Vein endothelial cell (primary cell): ENCODE measurements around the gene CCDC73. TPM values are rescaled to one million over a fixed set of nuclear protein-coding genes. Genes with fewer than 3 reads are reported as not detected.

Experiments used
- total RNA-seq: library from RNA; depleted of rRNA; stranded (reverse); fragments of >200 nt; gene quantifications from 2 replicates; pipeline ENCODE4 v1.2.3, GENCODE V29; 2012

CCDC73 gene
- not detected in 2 replicates for total RNA-seq

DNA sequence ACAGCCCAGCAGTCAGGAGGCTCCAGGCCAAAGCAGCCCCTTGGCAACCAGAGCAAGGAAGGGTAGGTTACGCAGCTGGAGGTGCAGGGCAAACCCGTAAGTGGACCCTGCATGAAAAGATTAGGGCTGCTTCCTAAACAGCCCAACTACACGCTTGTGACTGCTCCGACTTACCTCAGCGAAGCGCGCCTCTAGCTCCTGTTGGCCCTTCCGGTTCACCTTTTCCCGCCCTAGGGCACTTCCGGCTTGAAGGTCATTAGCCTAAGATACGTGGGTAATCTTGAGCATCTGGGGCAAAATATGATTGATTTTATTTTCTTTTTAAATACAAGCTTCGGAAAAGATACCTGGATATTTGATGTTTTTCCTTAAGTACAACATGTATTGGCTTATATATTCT, at the start of gene CCDC73:
TSS of gene CCDC73 (minus strand) at position 224 of the 400 bp plus-strand sequence. CDS start 34,419 bp downstream, outside the sequence.

GRCh38 chr11:32829680-32830412, 35.4 kb upstream of the CCDC73 start, which contains the start of gene PRRG4:
TSS of gene PRRG4 (plus strand) at chr11:32829927. CDS start at chr11:32830530, 603 bp downstream.

DNA sequence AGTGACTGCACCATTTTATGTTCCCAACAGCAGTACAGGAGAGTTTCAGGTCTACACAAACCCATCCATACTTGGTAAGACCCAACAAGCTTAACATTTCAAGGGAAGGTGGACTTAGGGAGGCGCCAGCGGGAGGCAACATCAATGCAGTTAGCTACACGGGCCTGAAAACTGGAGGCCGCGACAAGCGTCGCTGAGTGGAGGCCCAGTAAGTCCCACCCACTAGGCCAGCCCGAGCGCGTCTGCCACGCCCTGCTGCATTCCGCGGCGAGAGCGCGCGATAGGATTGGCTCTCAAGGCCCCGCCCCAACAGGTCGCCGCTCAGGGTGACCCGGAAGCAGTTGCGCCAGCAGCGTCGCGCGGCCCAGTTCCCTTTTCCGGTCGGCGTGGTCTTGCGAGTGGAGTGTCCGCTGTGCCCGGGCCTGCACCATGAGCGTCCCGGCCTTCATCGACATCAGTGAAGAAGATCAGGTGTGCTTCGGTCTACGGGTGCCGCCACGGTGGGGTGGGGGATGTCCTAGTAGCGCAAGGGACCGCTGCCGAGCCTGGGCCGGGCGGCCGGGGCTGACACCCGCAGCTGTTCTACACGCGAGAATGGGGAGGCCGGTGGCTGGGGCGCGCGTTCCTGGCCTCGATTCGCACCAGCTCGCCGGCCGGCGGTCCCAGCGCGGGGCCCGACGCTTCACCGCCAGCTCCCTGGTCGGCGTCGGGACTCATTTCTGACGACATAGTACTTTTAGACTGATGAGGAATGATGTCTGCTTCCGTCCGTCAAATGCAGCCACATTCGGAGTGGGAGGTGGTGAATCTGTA, 210.8 kb downstream of the CCDC73 start, which contains the start of gene EIF3M:
TSS of gene EIF3M (plus strand) at position 373 of the 813 bp plus-strand sequence. CDS start at position 430, 57 bp downstream.

Other genes starting within 250 kb of the CCDC73 start
- gene EIF3M, start 210.8 kb downstream of the CCDC73 start, total RNA-seq, result 469 and 551 TPM in 2 replicates
- gene PRRG4, start 35.3 kb upstream of the CCDC73 start, total RNA-seq, result 0.10 and 0.33 TPM in 2 replicates
- 20.6 and 27.0 TPM in 2 replicates for gene QSER1, start 98.1 kb upstream of the CCDC73 start, total RNA-seq
- 0.10 TPM in 1 of 2 replicates, not detected in the other for gene DEPDC7, start 221.2 kb upstream of the CCDC73 start, total RNA-seq
- 19.1 and 21.9 TPM in 2 replicates for gene TCP11L1, start 244.9 kb upstream of the CCDC73 start, total RNA-seq